Esophagus mucosa (tissue), 1 donor: ENCODE measurements around the gene PSG3. TPM values are rescaled to one million over a fixed set of nuclear protein-coding genes. Genes with fewer than 3 reads are reported as not detected.
A peak's percentile ranks its signal among the peaks of the same experiment; 100 is the strongest.
"Not testable (repeated sequence)": the region's sequence is repeated elsewhere in the genome, so short reads cannot be mapped to it uniquely, and the experiment has no call there.

Experiments used
- ATAC-seq: fragments of 200-7000 bp; cut with Tn5 transposase; one replicate; pipeline ENCODE4 v1.9.1; 2020
- total RNA-seq: library from RNA; stranded (reverse); gene quantifications from one replicate; pipeline ENCODE4 v1.2.4, GENCODE V29; 2023
- donor health status: DM: yes; HTN: yes; CAD: no.

The PSG3 gene
- total RNA-seq, 1 donor from 2014 or later: not detected

DNA sequence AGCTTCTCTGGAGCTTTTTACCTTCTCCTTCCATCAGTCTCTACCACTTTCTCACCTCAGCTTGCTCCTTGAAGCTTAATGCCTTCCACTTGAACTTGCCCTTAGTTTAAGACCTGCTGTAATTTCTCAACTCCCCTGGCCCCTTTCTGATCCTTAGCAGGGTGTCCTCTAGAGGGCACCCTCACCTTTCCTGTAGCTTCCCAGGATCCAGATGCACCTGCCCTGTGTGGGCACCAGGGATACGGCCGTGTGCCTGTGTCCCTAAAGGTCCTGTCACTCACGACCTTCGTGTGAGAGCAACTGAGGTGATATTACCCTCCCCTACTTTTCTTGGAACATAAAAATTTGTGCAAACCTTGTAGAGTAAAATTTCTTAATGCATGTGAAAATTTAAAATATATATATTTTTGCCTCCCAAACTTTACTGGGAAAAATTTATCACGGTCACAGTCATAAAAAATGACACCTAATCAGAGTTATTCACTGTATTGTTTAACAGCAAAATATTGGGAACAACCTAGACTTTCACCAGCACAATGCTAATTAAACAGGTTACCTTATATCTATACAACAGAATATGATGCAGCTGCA, 46.4 kb downstream of the PSG3 start:
- peak; percentile 72 for ATAC-seq

DNA sequence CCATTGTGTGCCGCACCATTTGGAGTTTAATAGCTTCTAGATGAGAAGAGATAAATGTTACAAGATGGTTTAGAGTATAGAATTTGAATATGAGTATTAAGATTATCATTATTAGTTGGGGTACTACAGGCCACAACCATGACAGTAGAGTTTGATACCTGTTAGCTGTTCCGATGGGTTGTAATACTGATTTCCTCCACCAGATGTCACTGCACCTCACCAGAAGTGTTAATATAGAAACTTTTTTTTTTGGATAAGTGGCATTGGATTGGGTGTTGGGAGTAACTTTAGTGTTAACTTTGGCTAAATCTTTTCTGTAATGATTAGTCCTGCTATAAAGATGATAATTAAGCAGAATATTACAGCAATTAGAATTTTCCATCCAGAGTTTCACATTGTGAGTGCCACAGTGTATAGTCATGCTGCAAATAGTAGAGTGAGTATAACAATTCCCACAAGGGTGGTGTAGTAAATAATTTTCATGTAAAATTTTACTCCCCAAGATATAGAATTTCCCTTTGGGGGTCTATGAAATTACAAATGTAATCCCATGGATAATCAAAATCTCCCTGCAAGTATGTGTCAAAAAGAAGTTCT, 56.3 kb downstream of the PSG3 start:
- ATAC-seq: no peak

DNA sequence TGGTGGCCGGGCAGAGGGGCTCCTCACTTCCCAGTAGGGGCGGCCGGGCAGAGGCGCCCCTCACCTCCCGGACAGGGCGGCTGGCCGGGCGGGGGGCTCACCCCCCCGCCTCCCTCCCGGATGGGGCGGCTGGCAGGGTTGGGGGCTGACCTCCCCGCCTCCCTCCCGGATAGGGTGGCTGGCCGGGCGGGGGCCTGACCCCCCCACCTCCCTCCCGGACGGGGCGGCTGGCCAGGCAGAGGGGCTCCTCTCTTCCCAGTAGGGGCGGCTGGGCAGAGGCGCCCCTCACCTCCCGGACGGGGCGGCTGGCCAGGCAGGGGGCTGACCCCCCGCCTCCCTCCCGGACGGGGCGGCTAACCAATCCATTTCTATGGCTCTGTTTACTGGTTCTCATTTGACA, 64.0 kb downstream of the PSG3 start:
- ATAC-seq: not testable (repeated sequence)

DNA sequence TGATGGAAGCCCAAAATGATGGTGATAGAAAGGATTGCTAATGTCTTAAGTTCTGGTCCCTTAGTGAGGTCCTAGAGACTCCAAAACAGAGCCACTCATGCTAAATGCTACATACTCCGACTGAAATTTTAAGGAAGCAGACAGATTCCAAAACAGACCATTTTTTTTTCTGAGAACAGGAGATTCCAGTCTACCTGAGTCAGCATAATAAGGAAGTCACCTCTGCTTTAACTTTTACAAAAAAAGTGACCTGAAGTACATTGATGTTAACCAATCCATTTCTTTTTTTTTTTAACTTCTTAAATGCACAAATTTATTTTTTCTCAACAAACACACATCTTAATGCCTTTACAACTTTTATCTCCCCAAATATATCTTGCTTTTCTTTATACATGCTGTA, 65.7 kb downstream of the PSG3 start:
- not testable (repeated sequence) for ATAC-seq

Other genes starting within 250 kb of the PSG3 start
- gene CEACAM1, start 212.0 kb downstream of the PSG3 start, total RNA-seq: 97.8 TPM
- not detected for gene CEACAM8, start 145.6 kb downstream of the PSG3 start, total RNA-seq
- not detected for gene PSG8, start 25.2 kb upstream of the PSG3 start, total RNA-seq
- gene PSG1, start 139.2 kb upstream of the PSG3 start, total RNA-seq: not detected
- gene PSG6, start 177.4 kb upstream of the PSG3 start, total RNA-seq: not detected
- not detected for gene PSG7, start 196.7 kb upstream of the PSG3 start, total RNA-seq